WI38 (cell line): Measurements from ENCODE around the gene AKAP13.

Experiments
- H3K4me3 ChIP-seq: 2 replicates; pipeline ENCODE4 v1.5.1; 2011; ENCODE audit warnings: low read depth, mild to moderate bottlenecking, control low read depth, low read length
- CTCF ChIP-seq: IDR thresholded peaks from 2 replicates; pipeline ENCODE4 v1.5.1; 2012; ENCODE audit warnings: low read depth, mild to moderate bottlenecking, control low read depth, low read length

The AKAP13 gene

GRCh38 chr15:85397926-85398325, 17.5 kb downstream of the AKAP13 start:
- no peak overlapping the region for H3K4me3 ChIP-seq
- TF ChIP-seq CTCF: no peak

GRCh38 chr15:85398822-85399221, 18.4 kb downstream of the AKAP13 start:
- no peak for TF ChIP-seq CTCF
- H3K4me3 ChIP-seq: no peak overlapping the region

- H3K4me3 ChIP-seq: no peak overlapping the region
- TF ChIP-seq CTCF: no peak
Observed at GRCh38 chr15:85399627-85400026, 19.2 kb downstream of the AKAP13 start.

GRCh38 chr15:85400606-85401005, 20.2 kb downstream of the AKAP13 start:
- no peak overlapping the region for H3K4me3 ChIP-seq
- no peak for TF ChIP-seq CTCF

- TF ChIP-seq CTCF: no peak
- H3K4me3 ChIP-seq: no peak overlapping the region
Observed at GRCh38 chr15:85401108-85401774, 20.8 kb downstream of the AKAP13 start.

GRCh38 chr15:85402195-85402881, 21.9 kb downstream of the AKAP13 start:
- no peak for TF ChIP-seq CTCF
- H3K4me3 ChIP-seq: peak overlapping the region; percentile 14; the same call in 1 of the 2 replicates

- no peak overlapping the region for H3K4me3 ChIP-seq
- no peak for TF ChIP-seq CTCF
Observed at GRCh38 chr15:85403745-85404144, 23.3 kb downstream of the AKAP13 start.
